A549 (cell line): Measurements from ENCODE around the gene LDLRAD4.

Source experiments
- BHLHE40 ChIP-seq: IDR thresholded peaks from 2 replicates; pipeline ENCODE4 v1.6.1; 2012; ENCODE audit warnings: low read depth, low read length, inconsistent platforms
- EHMT2 ChIP-seq: fragments of 200-600 bp; sonication (generic); IDR thresholded peaks from 2 replicates; pipeline ENCODE4 v1.6.1; 2016; ENCODE audit warnings: antibody characterized with exemption, low read depth, mild to moderate bottlenecking, moderate library complexity
- HOXA7 ChIP-seq: fragments of 250-450 bp; sonication (Bioruptor Pico); IDR thresholded peaks from 2 replicates; pipeline ENCODE4 v1.5.0; 2020; ENCODE audit warnings: mild to moderate bottlenecking, moderate library complexity
- POLR2A ChIP-seq: IDR thresholded peaks from 2 replicates; pipeline ENCODE4 v1.6.1; 2012; ENCODE audit warnings: mild to moderate bottlenecking, low read length
- ZNF302 ChIP-seq: fragments of 250-450 bp; sonication (Bioruptor Pico); IDR thresholded peaks from 2 replicates; pipeline ENCODE4 v1.9.0; 2021; ENCODE audit warnings: inconsistent platforms, mild to moderate bottlenecking, moderate library complexity
- TF ChIP-seq, protein P1 (sequence below): fragments of 450-650 bp; IDR thresholded peaks from 2 replicates; pipeline ENCODE4 v1.6.1; 2014; ENCODE audit warnings: antibody characterized with exemption
- TF ChIP-seq, protein P2 (sequence below): fragments of >200 bp; sonication (Bioruptor Twin); formaldehyde crosslinking; IDR thresholded peaks from 3 replicates; pipeline ENCODE4 v1.5.1; 2016

DNA sequence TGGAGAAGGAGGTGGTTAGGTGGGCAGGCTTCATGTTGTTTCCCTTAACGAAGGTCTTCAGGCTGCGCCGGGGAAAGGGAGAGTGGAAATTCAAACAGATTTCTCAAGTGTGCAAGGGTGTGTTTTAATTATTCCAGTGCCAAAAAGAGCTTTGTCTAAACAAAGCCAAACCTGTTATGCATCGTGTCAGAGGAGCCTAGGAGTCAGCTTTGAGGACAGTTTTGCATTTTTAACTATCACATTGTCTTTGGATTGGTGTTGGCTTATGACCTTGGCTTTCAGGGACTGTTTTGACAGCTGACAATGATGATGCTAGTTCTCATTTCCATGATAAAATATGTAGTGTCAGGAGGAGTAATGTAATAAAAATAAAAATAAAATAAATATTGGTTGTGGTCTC is 144.8 kb downstream of the LDLRAD4 start:
- TF ChIP-seq POLR2A (no peak), EHMT2 (no peak), HOXA7 (CRISPR knock-in tag) (no peak), ZNF302 (CRISPR knock-in tag) (no peak), BHLHE40 (no peak)
- TF ChIP-seq, protein P1, sequence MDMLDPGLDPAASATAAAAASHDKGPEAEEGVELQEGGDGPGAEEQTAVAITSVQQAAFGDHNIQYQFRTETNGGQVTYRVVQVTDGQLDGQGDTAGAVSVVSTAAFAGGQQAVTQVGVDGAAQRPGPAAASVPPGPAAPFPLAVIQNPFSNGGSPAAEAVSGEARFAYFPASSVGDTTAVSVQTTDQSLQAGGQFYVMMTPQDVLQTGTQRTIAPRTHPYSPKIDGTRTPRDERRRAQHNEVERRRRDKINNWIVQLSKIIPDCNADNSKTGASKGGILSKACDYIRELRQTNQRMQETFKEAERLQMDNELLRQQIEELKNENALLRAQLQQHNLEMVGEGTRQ: no peak
- TF ChIP-seq, protein P2, sequence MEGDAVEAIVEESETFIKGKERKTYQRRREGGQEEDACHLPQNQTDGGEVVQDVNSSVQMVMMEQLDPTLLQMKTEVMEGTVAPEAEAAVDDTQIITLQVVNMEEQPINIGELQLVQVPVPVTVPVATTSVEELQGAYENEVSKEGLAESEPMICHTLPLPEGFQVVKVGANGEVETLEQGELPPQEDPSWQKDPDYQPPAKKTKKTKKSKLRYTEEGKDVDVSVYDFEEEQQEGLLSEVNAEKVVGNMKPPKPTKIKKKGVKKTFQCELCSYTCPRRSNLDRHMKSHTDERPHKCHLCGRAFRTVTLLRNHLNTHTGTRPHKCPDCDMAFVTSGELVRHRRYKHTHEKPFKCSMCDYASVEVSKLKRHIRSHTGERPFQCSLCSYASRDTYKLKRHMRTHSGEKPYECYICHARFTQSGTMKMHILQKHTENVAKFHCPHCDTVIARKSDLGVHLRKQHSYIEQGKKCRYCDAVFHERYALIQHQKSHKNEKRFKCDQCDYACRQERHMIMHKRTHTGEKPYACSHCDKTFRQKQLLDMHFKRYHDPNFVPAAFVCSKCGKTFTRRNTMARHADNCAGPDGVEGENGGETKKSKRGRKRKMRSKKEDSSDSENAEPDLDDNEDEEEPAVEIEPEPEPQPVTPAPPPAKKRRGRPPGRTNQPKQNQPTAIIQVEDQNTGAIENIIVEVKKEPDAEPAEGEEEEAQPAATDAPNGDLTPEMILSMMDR: no peak
